ENCODE measurements around the gene FNIP1.

FNIP1 gene

GRCh38 chr5:131751506-131751905 is 45.3 kb downstream of the FNIP1 start:
- no peak overlapping the region for H3K4me3 ChIP-seq (ENCODE audit: low read length)
- no peak for DNase-seq (ENCODE audit: low read depth)
- no peak for TF ChIP-seq CTCF (conservative IDR thresholded peaks at IDR 0.05; ENCODE audit: low read depth, low read length)

GRCh38 chr5:131749723-131750470 is 46.9 kb downstream of the FNIP1 start:
- no peak for TF ChIP-seq CTCF (conservative IDR thresholded peaks at IDR 0.05; ENCODE audit: low read depth, low read length)
- no peak for DNase-seq (ENCODE audit: low read depth)
- no peak overlapping the region for H3K4me3 ChIP-seq (ENCODE audit: low read length)

GRCh38 chr5:131749138-131749537 is 47.7 kb downstream of the FNIP1 start:
- DNase-seq (ENCODE audit: low read depth), result no peak
- H3K4me3 ChIP-seq (ENCODE audit: low read length), result no peak overlapping the region
- TF ChIP-seq CTCF (conservative IDR thresholded peaks at IDR 0.05; ENCODE audit: low read depth, low read length), result no peak

GRCh38 chr5:131747180-131748105 is 49.4 kb downstream of the FNIP1 start:
- no peak for TF ChIP-seq CTCF (conservative IDR thresholded peaks at IDR 0.05; ENCODE audit: low read depth, low read length)
- no peak for DNase-seq (ENCODE audit: low read depth)
- no peak overlapping the region for H3K4me3 ChIP-seq (ENCODE audit: low read length)

GRCh38 chr5:131746423-131746822 is 50.4 kb downstream of the FNIP1 start:
- H3K4me3 ChIP-seq (ENCODE audit: low read length), result no peak overlapping the region
- no peak for TF ChIP-seq CTCF (conservative IDR thresholded peaks at IDR 0.05; ENCODE audit: low read depth, low read length)
- no peak for DNase-seq (ENCODE audit: low read depth)

- no peak overlapping the region for H3K4me3 ChIP-seq (ENCODE audit: low read length)
- no peak for TF ChIP-seq CTCF (conservative IDR thresholded peaks at IDR 0.05; ENCODE audit: low read depth, low read length)
- no peak for DNase-seq (ENCODE audit: low read depth)
Measured at GRCh38 chr5:131745703-131746102, 51.1 kb downstream of the FNIP1 start.

All from retinal pigment epithelial cell (primary cell).